Measurements from ENCODE around the gene DOLPP1. TPM values are rescaled to one million over a fixed set of nuclear protein-coding genes. Genes with fewer than 3 reads are reported as not detected.

Gene DOLPP1
- total and polyA plus RNA-seq, 2 of the 8 experiments (the other 6 are each of a cell fraction or from before 2014, with no cell fraction given), result 36.0 to 45.3 TPM

- Histone ChIP-seq H3K23me2 (ENCODE audit: low read depth, low read length) (peaks cover 10% of the 10 kb centered on the region), H4K8ac (ENCODE audit: extremely low read depth, insufficient read depth, low read length) (no peak overlapping the region), H3K9me3 (ENCODE audit: insufficient read depth in 2 of 2, low read depth in 1 of 2, low read length in 1 of 2) (no peaks in the 10 kb centered on the region), H4K20me1 (replicated peaks in 1 of 2; ENCODE audit: control insufficient read depth in 1 of 2, insufficient read depth in 2 of 2, low read length in 2 of 2) (no peaks in the 10 kb centered on the region), H3K4me2 (ENCODE audit: insufficient read depth in 1 of 2, low read depth in 2 of 2, low read length in 2 of 2) (no peak overlapping the region), H3K36me3 (ENCODE audit: control insufficient read depth in 2 of 4, insufficient read depth in 4 of 4, low read length in 3 of 4) (no peaks in the 10 kb centered on the region), H3K79me2 (ENCODE audit: control insufficient read depth in 1 of 2, insufficient read depth in 2 of 2, low read length in 2 of 2) (peaks cover 0 to 15% of the 10 kb centered on the region in 2 experiments; a peak in 2 of 4 replicates), H3K4me1 (replicated peaks in 1 of 4; ENCODE audit: control insufficient read depth in 3 of 4, insufficient read depth in 4 of 4, low read length in 3 of 4) (peaks cover 0 to 5% (median 3%) of the 10 kb centered on the region in 4 experiments; a peak in 3 of 7 replicates), H3K56ac (replicated peaks; ENCODE audit: insufficient read length, low read depth, low read length) (no peak overlapping the region), H3K18ac (ENCODE audit: extremely low read depth, low read length) (no peak overlapping the region), H3K79me1 (ENCODE audit: low read depth, low read length) (no peaks in the 10 kb centered on the region; the same call in 1 of the 2 replicates), H3K14ac (ENCODE audit: insufficient read length) (no peak overlapping the region), H2BK12ac (ENCODE audit: low read depth, low read length) (no peak overlapping the region), H3K4ac (replicated peaks; ENCODE audit: insufficient read length, low read depth, low read length) (no peak overlapping the region), H4K91ac (replicated peaks; ENCODE audit: insufficient read length, low read length) (no peak overlapping the region), H3K27me3 (replicated peaks in 1 of 4; ENCODE audit: control insufficient read depth in 3 of 4, extremely low read depth in 1 of 4, insufficient read depth in 3 of 4, low read length in 3 of 4) (peaks cover 0 to 15% (median 13%) of the 10 kb centered on the region in 4 experiments; a peak in 5 of 7 replicates), H2AK5ac (ENCODE audit: low read depth, low read length) (no peak overlapping the region), H3K27ac (ENCODE audit: low read depth, low read length) (no peak overlapping the region), H3K4me3 (ENCODE audit: extremely low read depth in 1 of 4, insufficient read depth in 2 of 4, low read depth in 3 of 4, low read length in 4 of 4) (no peak overlapping the region), H3K9ac (replicated peaks in 1 of 4; ENCODE audit: extremely low read depth in 1 of 4, low read depth in 3 of 4, low read length in 3 of 4) (no peak overlapping the region), H3K23ac (ENCODE audit: insufficient read length) (no peak overlapping the region), H2BK5ac (ENCODE audit: low read depth, low read length) (no peak overlapping the region), H4K5ac (ENCODE audit: insufficient read length, low read depth, low read length) (no peak overlapping the region), H2BK20ac (ENCODE audit: low read length) (no peak overlapping the region), H2BK15ac (ENCODE audit: low read length) (0 out of 2 replicates have a peak overlapping the region, but pooled peaks have one; percentile 46), H2BK120ac (replicated peaks; ENCODE audit: low read depth, low read length) (no peak overlapping the region), H2AFZ (ENCODE audit: low read length) (no peak overlapping the region)
- DNase-seq (ENCODE audit: low read depth in 1 of 2, low spot score in 2 of 2), result no peak
- POLR2A ChIA-PET (ENCODE audit: partially characterized antibody), result no interaction called here
- FAIRE-seq, result no peak
- CTCF ChIA-PET (ENCODE audit: partially characterized antibody), result interaction anchor here (0.7 to 9.7 kb wide), 3 partner anchors 16 to 34 kb away, joined by 3 to 64 read pairs (median 3); no protein-coding TSS in a partner anchor
- WGBS, 2 experiments (ENCODE audit: extremely low coverage in 1 of 2, insufficient coverage in 1 of 2, insufficient read length in 1 of 2, insufficient replicate concordance in 2 of 2, low coverage in 1 of 2, low lambda C conversion rate in 2 of 2, missing lambda C conversion rate in 1 of 2), result 98% methylated on average over 8 of the region's 13 CpGs; no CpG with 5 or more reads in 1 of the 2 experiments
- TF ChIP-seq POU5F1 (IDR thresholded peaks at IDR 0.05; ENCODE audit: low read depth, low read length) (no peak), CTBP2 (IDR thresholded peaks at IDR 0.05; ENCODE audit: borderline replicate concordance, insufficient read depth, insufficient read length, low read length) (no peak), CBX5 (IDR thresholded peaks at IDR 0.05; ENCODE audit: low read depth, low read length) (no peak), CHD1 (IDR thresholded peaks at IDR 0.05; ENCODE audit: low read depth, low read length) (no peak), NANOG (IDR thresholded peaks at IDR 0.05; ENCODE audit: insufficient read depth, low read depth, low read length, poor library complexity, severe bottlenecking) (no peak), SUZ12 (IDR thresholded peaks at IDR 0.05; ENCODE audit: low read length) (no peak), SIX5 (IDR thresholded peaks at IDR 0.05; ENCODE audit: low read depth, low read length) (no peak), GTF2F1 (IDR thresholded peaks at IDR 0.05; ENCODE audit: borderline replicate concordance, low read depth, low read length) (no peak), YY1 (IDR thresholded peaks at IDR 0.05; ENCODE audit: low read depth, low read length) (no peak), RAD21 (IDR thresholded peaks at IDR 0.05 in 1 of 2, conservative IDR thresholded peaks at IDR 0.05 in 1 of 2; ENCODE audit: low read depth in 2 of 2, low read length in 2 of 2) (no peak)
Observed at GRCh38 chr9:129108083-129108804, 27.3 kb downstream of the DOLPP1 start.

Measured in H1 (cell line).